ENCODE results near the gene BEND6. TPM values are rescaled to one million over a fixed set of nuclear protein-coding genes. Genes with fewer than 3 reads are reported as not detected.

Gene BEND6
- total and polyA plus RNA-seq, 2 of the 13 experiments (the other 11 are each of a cell fraction or from before 2014, with no cell fraction given), result 0.20 to 0.21 TPM

- TF ChIP-seq SMAD3 (CRISPR knock-in tag; IDR thresholded peaks at IDR 0.05), result no peak
- TF ChIP-seq TAF1 (CRISPR knock-in tag; IDR thresholded peaks at IDR 0.05), result 0 out of 2 replicates have a peak, but pooled peaks have one; percentile 23
These were observed 1.1 kb upstream of the BEND6 start (continued) for GRCh38 chr6:56953597-56954402.

DNA sequence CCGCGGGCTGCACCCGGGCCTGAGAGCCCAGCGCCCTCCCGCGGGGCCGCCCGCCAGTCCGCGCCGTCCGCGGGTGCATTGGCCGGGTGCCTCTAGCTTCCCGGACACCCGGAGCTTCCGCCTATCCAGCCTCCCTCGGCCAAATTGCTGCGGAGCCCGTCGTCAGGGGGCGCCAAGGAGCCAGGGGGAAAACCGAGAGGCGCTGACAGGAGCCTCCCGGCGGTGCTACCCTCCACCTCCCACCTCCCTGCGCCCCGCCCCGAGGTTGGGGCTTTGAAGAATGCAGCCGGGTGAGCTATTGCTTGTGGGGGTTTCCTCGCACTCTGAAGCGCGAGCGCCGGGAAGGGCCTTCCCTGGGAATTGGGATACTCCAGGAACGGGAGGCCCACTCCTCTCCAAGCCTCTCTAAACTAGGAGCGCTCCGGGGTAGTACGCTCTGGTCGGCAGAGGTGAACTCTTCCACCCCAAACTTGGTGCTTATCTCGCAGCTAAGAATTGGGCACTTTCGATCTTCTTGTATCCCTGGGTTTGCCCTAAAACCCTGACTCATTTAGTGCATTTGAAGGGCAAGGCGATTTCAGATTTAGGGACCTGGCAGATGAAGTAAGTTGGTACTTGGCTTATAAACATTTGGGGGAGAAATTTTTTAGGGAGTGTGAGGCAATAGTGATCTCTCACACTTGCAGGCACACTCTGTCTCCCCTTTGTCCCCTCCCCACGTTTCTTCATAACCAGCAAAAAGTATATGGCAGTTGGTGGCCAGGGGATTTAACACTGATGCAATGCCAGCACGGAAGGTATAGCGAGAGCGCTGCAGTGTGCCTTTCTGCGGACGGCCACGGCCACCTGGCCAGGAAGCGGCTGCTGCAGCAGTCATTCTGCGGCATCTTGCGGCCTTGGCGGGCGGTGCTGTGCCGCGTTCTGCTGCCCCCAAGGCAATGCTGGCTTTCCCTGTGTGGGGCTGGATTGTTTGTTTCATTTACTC is 556 bp downstream of the BEND6 start:
- CTCF ChIA-PET (ENCODE audit: low intra/inter-chr PET ratio, low total read pairs), result interaction anchor here (0.9 to 1.6 kb wide), 5 partner anchors 53 to 369 kb away, joined by 3 to 6 read pairs (median 4); partner anchors contain the start of gene PRIM2
- peaks cover 14% of the 10 kb centered on the region for H3K4me1 ChIP-seq (ENCODE audit: insufficient read depth, low read length)
- in situ Hi-C loops (cut with HindIII; ENCODE audit: extremely low pct_ligation_motif_present, low pct_unique_long_range_greater_than_20kb) (no loop called here), intact Hi-C loops (cut with micrococcal nuclease; ENCODE audit: unreplicated experiment) (loop anchor here (1.0 to 10.0 kb wide), 8 partner anchors 13 to 361 kb away; partner anchors contain the start of genes BAG2, KIAA1586 and ZNF451)
- H3K4me2 ChIP-seq (ENCODE audit: low read depth, low read length), result peak overlapping the region; percentile 84
- no peaks in the 10 kb centered on the region for H3K79me2 ChIP-seq (ENCODE audit: insufficient read depth, low read length)
- WGBS (ENCODE audit: low lambda C conversion rate), result 21% methylated on average over 21 of the region's 57 CpGs
- TSS peak; percentile 56 for BruUV-seq (replicated peaks)
- H3K4me3 ChIP-seq (replicated peaks in 1 of 3; ENCODE audit: insufficient read depth in 1 of 3, low read depth in 2 of 3, low read length in 3 of 3), result peak overlapping the region; percentile 51 to 75 (median 56)
- peak; percentile 91 for ATAC-seq
- H3K27me3 ChIP-seq (ENCODE audit: control insufficient read depth in 1 of 2, insufficient read depth in 2 of 2, low read length in 2 of 2), result peaks cover 0 to 14% of the 10 kb centered on the region in 2 experiments; a peak in 3 of 5 replicates
- POLR2A ChIA-PET, result interaction anchor here (0.8 to 1.2 kb wide), 3 partner anchors 9 to 217 kb away, joined by 3 read pairs; partner anchors contain the start of genes BAG2 and KIAA1586
- H2AFZ ChIP-seq (ENCODE audit: low read length), result peak overlapping the region; percentile 1
- no peaks in the 10 kb centered on the region for H4K20me1 ChIP-seq (ENCODE audit: insufficient read depth, low read length)
- no peak overlapping the region for H3K27ac ChIP-seq (ENCODE audit: extremely low read length, insufficient read depth, low read length)
- no peaks in the 10 kb centered on the region for H3K9me3 ChIP-seq (ENCODE audit: low read length)
- FAIRE-seq, result peak; percentile 53
- peak overlapping the region; percentile 36 for H3K9ac ChIP-seq (ENCODE audit: insufficient read depth, low read depth, low read length)
- H3K36me3 ChIP-seq (replicated peaks in 1 of 2; ENCODE audit: control insufficient read depth in 1 of 2, insufficient read depth in 2 of 2, low read length in 2 of 2), result no peaks in the 10 kb centered on the region
- peak; percentile 83 for DNase-seq (ENCODE audit: low spot score)
- TF ChIP-seq E2F2 (CRISPR knock-in tag; IDR thresholded peaks at IDR 0.05; ENCODE audit: borderline replicate concordance) (no peak), ZFP90 (CRISPR knock-in tag; IDR thresholded peaks at IDR 0.05; ENCODE audit: borderline replicate concordance) (0 out of 2 replicates have a peak, but pooled peaks have one; percentile 18), BCL6 (CRISPR knock-in tag; IDR thresholded peaks at IDR 0.05) (0 out of 2 replicates have a peak, but pooled peaks have one; percentile 34), REXO4 (CRISPR knock-in tag; IDR thresholded peaks at IDR 0.05; ENCODE audit: borderline replicate concordance) (no peak), ZNF382 (CRISPR knock-in tag; IDR thresholded peaks at IDR 0.05; ENCODE audit: borderline replicate concordance) (peak; percentile 79; the same call in 1 of the 2 replicates), ATF7 (IDR thresholded peaks at IDR 0.05) (no peak), ATF7 (CRISPR knock-in tag; IDR thresholded peaks at IDR 0.05) (no peak), FOXK1 (CRISPR knock-in tag; IDR thresholded peaks at IDR 0.05; ENCODE audit: borderline replicate concordance, low read depth) (0 out of 2 replicates have a peak, but pooled peaks have one; percentile 57), HHEX (CRISPR knock-in tag; IDR thresholded peaks at IDR 0.05) (no peak), ADNP (CRISPR knock-in tag; IDR thresholded peaks at IDR 0.05) (peak; percentile 69; the same call in 1 of the 2 replicates), MXD4 (CRISPR knock-in tag; IDR thresholded peaks at IDR 0.05) (peak; percentile 22; the same call in 1 of the 2 replicates), ZNF17 (CRISPR knock-in tag; IDR thresholded peaks at IDR 0.05) (0 out of 2 replicates have a peak, but pooled peaks have one; percentile 61), KDM2A (CRISPR knock-in tag; IDR thresholded peaks at IDR 0.05; ENCODE audit: borderline replicate concordance, low read depth) (peak; percentile 85; the same call in 1 of the 2 replicates)
- TF ChIP-seq, protein P1, sequence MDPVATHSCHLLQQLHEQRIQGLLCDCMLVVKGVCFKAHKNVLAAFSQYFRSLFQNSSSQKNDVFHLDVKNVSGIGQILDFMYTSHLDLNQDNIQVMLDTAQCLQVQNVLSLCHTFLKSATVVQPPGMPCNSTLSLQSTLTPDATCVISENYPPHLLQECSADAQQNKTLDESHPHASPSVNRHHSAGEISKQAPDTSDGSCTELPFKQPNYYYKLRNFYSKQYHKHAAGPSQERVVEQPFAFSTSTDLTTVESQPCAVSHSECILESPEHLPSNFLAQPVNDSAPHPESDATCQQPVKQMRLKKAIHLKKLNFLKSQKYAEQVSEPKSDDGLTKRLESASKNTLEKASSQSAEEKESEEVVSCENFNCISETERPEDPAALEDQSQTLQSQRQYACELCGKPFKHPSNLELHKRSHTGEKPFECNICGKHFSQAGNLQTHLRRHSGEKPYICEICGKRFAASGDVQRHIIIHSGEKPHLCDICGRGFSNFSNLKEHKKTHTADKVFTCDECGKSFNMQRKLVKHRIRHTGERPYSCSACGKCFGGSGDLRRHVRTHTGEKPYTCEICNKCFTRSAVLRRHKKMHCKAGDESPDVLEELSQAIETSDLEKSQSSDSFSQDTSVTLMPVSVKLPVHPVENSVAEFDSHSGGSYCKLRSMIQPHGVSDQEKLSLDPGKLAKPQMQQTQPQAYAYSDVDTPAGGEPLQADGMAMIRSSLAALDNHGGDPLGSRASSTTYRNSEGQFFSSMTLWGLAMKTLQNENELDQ (CRISPR knock-in tag; IDR thresholded peaks at IDR 0.05; ENCODE audit: borderline replicate concordance), result no peak
